Hepatocyte (in vitro differentiated cells): ENCODE results near the gene PLD1. TPM values are rescaled to one million over a fixed set of nuclear protein-coding genes. Genes with fewer than 3 reads are reported as not detected.

Experiments
- DNase-seq: peaks from one replicate; pipeline ENCODE4 v3.0.0-alpha.2; 2016; ENCODE audit warnings: low spot score
- H2AFZ ChIP-seq: fragments of 200-600 bp; sonication (generic); 2 replicates; pipeline ENCODE4 v1.6.0; 2016; ENCODE audit warnings: antibody characterized with exemption, mild to moderate bottlenecking
- H3K27ac ChIP-seq: fragments of 200-600 bp; sonication (generic); 2 replicates; pipeline ENCODE4 v1.5.1; 2016; ENCODE audit warnings: mild to moderate bottlenecking
- H3K27me3 ChIP-seq: fragments of 200-600 bp; sonication (generic); 2 replicates; pipeline ENCODE4 v1.6.1; 2016
- H3K36me3 ChIP-seq: fragments of 200-600 bp; sonication (generic); replicated peaks from 2 replicates; pipeline ENCODE4 v1.5.1; 2016; ENCODE audit warnings: low read depth; ENCODE audit not compliant: insufficient read depth
- H3K4me1 ChIP-seq: fragments of 200-600 bp; sonication (generic); 2 replicates; pipeline ENCODE4 v1.5.1; 2016; ENCODE audit warnings: mild to moderate bottlenecking, moderate library complexity; ENCODE audit not compliant: insufficient read depth
- H3K4me2 ChIP-seq: fragments of 200-600 bp; sonication (generic); 2 replicates; pipeline ENCODE4 v1.6.0; 2016
- H3K4me3 ChIP-seq: fragments of 200-600 bp; sonication (generic); 2 replicates; pipeline ENCODE4 v1.5.1; 2016; ENCODE audit warnings: mild to moderate bottlenecking
- H3K79me2 ChIP-seq: fragments of 200-600 bp; sonication (generic); 2 replicates; pipeline ENCODE4 v1.6.0; 2017; ENCODE audit warnings: mild to moderate bottlenecking
- H3K9me2 ChIP-seq: fragments of 200-600 bp; sonication (generic); replicated peaks from 2 replicates; pipeline ENCODE4 v1.6.0; 2017; ENCODE audit warnings: mild to moderate bottlenecking; ENCODE audit not compliant: insufficient read depth
- H3K9me3 ChIP-seq: fragments of 200-600 bp; sonication (generic); 2 replicates; pipeline ENCODE4 v1.5.1; 2016; ENCODE audit warnings: low read depth, mild to moderate bottlenecking
- H4K20me1 ChIP-seq: fragments of 200-600 bp; sonication (generic); 2 replicates; pipeline ENCODE4 v1.6.0; 2016; ENCODE audit warnings: mild to moderate bottlenecking; ENCODE audit not compliant: insufficient read depth, poor library complexity, severe bottlenecking
- CTCF ChIP-seq: fragments of 200-600 bp; sonication (generic); IDR thresholded peaks from 2 replicates; pipeline ENCODE4 v1.5.1; 2016; ENCODE audit warnings: antibody characterized with exemption, mild to moderate bottlenecking; ENCODE audit not compliant: poor library complexity
- EZH2 ChIP-seq: fragments of 200-600 bp; sonication (generic); IDR thresholded peaks from 2 replicates; pipeline ENCODE4 v1.6.1; 2016; ENCODE audit warnings: antibody characterized with exemption, mild to moderate bottlenecking, borderline replicate concordance
- EZH2phosphoT487 ChIP-seq: fragments of 200-600 bp; sonication (generic); IDR thresholded peaks from one replicate; pipeline ENCODE4 v1.6.1; 2018; ENCODE audit warnings: antibody characterized with exemption, mild to moderate bottlenecking, low read depth, moderate library complexity; ENCODE audit not compliant: unreplicated experiment, severe bottlenecking
- WGBS: methylation state at CpG from one replicate; pipeline ENCODE4 v1.1.6; 2016; ENCODE audit warnings: low lambda C conversion rate; ENCODE audit errors: missing lambda C conversion rate; 5-methylcytosine and 5-hydroxymethylcytosine counted together
- polyA plus RNA-seq: library from polyadenylated mRNA; unstranded; fragments of >200 nt; fragmentation: Nextera tagmentation; extraction: Ambion mirVana; gene quantifications from 2 replicates; pipeline ENCODE4 v1.2.1, GENCODE V29; 2016
- total RNA-seq: library from RNA; depleted of rRNA; stranded (reverse); fragments of >200 nt; gene quantifications from 2 replicates; pipeline ENCODE4 v1.2.3, GENCODE V29; 2014

The PLD1 gene
- total and polyA plus RNA-seq, 2 experiments from 2014 or later, result 29.4 to 71.1 TPM

GRCh38 chr3:171660188-171660587 is 150.1 kb downstream of the PLD1 start:
- Histone ChIP-seq H3K4me1 (no peaks in the 10 kb centered on the region), H2AFZ (no peak overlapping the region), H4K20me1 (no peaks in the 10 kb centered on the region), H3K4me2 (no peak overlapping the region), H3K27me3 (no peaks in the 10 kb centered on the region), H3K9me3 (no peaks in the 10 kb centered on the region), H3K79me2 (no peaks in the 10 kb centered on the region), H3K9me2 (no peaks in the 10 kb centered on the region), H3K4me3 (no peak overlapping the region), H3K36me3 (no peaks in the 10 kb centered on the region), H3K27ac (no peak overlapping the region)
- 80% methylated on average over 3 of the region's 3 CpGs for WGBS
- no peak for TF ChIP-seq EZH2
- no peak for TF ChIP-seq EZH2phosphoT487
- TF ChIP-seq CTCF, result no peak
- no peak for DNase-seq

GRCh38 chr3:171658841-171659240 is 151.4 kb downstream of the PLD1 start:
- H3K4me2 ChIP-seq, result no peak overlapping the region
- WGBS, result 95% methylated on average over 3 of the region's 3 CpGs
- no peaks in the 10 kb centered on the region for H3K9me2 ChIP-seq
- H2AFZ ChIP-seq, result no peak overlapping the region
- H3K36me3 ChIP-seq, result no peaks in the 10 kb centered on the region
- H3K27ac ChIP-seq, result no peak overlapping the region
- no peak for TF ChIP-seq CTCF
- no peak for TF ChIP-seq EZH2phosphoT487
- TF ChIP-seq EZH2, result no peak
- no peaks in the 10 kb centered on the region for H3K9me3 ChIP-seq
- no peaks in the 10 kb centered on the region for H3K4me1 ChIP-seq
- no peaks in the 10 kb centered on the region for H3K79me2 ChIP-seq
- no peaks in the 10 kb centered on the region for H4K20me1 ChIP-seq
- no peak overlapping the region for H3K4me3 ChIP-seq
- DNase-seq, result no peak
- H3K27me3 ChIP-seq, result no peaks in the 10 kb centered on the region

- WGBS, result 68% methylated on average over 3 of the region's 3 CpGs
- Histone ChIP-seq H3K4me2 (no peak overlapping the region), H3K79me2 (no peaks in the 10 kb centered on the region), H4K20me1 (no peaks in the 10 kb centered on the region), H3K4me1 (no peaks in the 10 kb centered on the region), H3K27me3 (no peaks in the 10 kb centered on the region), H3K4me3 (no peak overlapping the region), H3K27ac (no peak overlapping the region), H3K9me3 (no peaks in the 10 kb centered on the region), H3K9me2 (no peaks in the 10 kb centered on the region), H2AFZ (no peak overlapping the region), H3K36me3 (no peaks in the 10 kb centered on the region)
- no peak for TF ChIP-seq EZH2
- DNase-seq, result peak; percentile 12
These were observed 155.5 kb downstream of the PLD1 start for GRCh38 chr3:171654809-171655208.

- no peak overlapping the region for H3K27ac ChIP-seq
- H3K9me2 ChIP-seq, result no peaks in the 10 kb centered on the region
- no peak overlapping the region for H3K4me3 ChIP-seq
- no peaks in the 10 kb centered on the region for H3K79me2 ChIP-seq
- no peaks in the 10 kb centered on the region for H3K36me3 ChIP-seq
- H3K4me1 ChIP-seq, result no peaks in the 10 kb centered on the region
- no peak overlapping the region for H3K4me2 ChIP-seq
- no peak for DNase-seq
- no peak overlapping the region for H2AFZ ChIP-seq
- no peaks in the 10 kb centered on the region for H3K27me3 ChIP-seq
- TF ChIP-seq CTCF, result no peak
- no peak for TF ChIP-seq EZH2phosphoT487
- TF ChIP-seq EZH2, result no peak
- H3K9me3 ChIP-seq, result no peaks in the 10 kb centered on the region
- H4K20me1 ChIP-seq, result no peaks in the 10 kb centered on the region
- WGBS, result 97% methylated on average over 1 of the region's 1 CpG
These were observed 156.0 kb downstream of the PLD1 start for GRCh38 chr3:171654326-171654725.
